Stimulated activated CD8-positive, alpha-beta memory T cell treated with anti-CD3 and anti-CD28 coated beads, Interleukin-12 subunit alpha, Interleukin-12 subunit beta, amount 100 ng/mL, for 1 hour (primary cell): ENCODE results near the gene KIF13A.
"Not testable (repeated sequence)": the region's sequence is repeated elsewhere in the genome, so short reads cannot be mapped to it uniquely, and the experiment has no call there.

Experiments
- DNase-seq: peaks from one replicate; pipeline ENCODE4 v3.0.0-alpha.2; 2020; ENCODE audit warnings: low read depth

The KIF13A gene

GRCh38 chr6:17998442-17998841 lies 11.0 kb upstream of the KIF13A start:
- DNase-seq, result no peak

- DNase-seq, result no peak
Measured at GRCh38 chr6:17998003-17998402, 10.6 kb upstream of the KIF13A start.

GRCh38 chr6:17995414-17995813 lies 8.0 kb upstream of the KIF13A start:
- DNase-seq, result no peak

- DNase-seq, result no peak
Measured at GRCh38 chr6:17994019-17994418, 6.6 kb upstream of the KIF13A start.

DNA sequence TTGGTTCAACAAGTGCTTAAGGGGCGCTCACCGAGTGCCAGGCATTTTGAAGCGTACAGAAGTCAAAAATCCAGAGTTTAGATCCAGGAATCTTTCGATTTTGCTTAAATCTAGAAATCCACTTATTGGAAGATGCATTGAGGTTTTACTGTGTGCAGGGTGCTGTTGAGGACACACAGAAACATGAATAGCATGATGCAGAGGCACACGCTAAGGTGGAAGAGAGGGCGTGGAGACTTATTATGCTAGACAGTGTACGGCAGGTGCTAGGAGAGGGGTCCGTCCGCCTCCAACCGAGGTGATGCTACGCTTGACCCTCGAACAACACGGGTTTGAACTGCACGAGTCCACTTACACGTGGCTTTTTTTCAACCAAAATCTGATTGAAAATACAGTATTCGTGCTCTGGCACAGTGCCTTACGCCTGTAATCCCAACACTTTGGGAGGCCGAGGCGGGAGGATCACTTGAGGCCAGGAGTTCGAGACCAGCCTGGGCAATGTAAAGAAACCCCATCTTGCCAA lies 1.0 kb upstream of the KIF13A start:
- no peak for DNase-seq

- DNase-seq, result no peak
Measured at GRCh38 chr6:17987697-17988421, 424 bp upstream of the KIF13A start.

DNA sequence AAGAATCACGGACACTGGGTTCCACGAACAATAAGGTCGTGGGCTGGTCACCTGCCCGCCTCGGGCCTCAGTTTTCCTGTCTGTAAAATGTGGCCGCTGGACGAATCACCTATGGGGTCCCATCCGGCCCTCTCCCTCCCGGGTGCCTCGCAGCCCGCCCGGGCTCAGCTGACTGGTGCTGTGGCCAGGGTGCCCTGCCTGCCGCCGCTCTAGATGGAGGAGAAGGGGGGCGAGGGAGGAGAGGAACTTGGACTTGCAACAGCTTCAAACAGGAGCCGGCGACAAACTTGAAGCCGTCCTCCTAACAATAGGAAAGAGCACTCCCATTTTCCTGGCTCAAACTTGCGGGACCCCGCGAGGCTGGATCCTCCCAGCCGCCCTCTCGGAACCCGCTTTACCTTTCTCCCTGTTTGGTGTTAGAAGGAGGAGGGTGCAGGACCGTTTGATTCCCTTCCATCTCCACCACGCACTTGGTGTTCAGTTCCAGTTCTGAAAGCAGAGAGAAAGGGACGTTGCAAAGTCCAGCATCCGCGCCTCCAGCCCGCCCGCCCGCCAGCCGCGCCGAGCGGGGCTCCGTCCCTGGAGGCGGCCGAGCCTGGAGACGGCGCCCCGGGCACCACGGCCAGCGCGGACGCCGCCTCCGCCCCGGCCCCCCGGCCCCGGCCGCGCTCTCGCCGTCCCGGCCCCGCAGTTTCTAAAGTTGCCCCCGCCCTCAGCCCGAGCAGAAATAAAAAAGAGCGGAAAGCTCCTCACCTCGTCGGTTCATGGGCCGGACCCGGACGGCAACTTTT lies 584 bp downstream of the KIF13A start:
- DNase-seq, result no peak

DNA sequence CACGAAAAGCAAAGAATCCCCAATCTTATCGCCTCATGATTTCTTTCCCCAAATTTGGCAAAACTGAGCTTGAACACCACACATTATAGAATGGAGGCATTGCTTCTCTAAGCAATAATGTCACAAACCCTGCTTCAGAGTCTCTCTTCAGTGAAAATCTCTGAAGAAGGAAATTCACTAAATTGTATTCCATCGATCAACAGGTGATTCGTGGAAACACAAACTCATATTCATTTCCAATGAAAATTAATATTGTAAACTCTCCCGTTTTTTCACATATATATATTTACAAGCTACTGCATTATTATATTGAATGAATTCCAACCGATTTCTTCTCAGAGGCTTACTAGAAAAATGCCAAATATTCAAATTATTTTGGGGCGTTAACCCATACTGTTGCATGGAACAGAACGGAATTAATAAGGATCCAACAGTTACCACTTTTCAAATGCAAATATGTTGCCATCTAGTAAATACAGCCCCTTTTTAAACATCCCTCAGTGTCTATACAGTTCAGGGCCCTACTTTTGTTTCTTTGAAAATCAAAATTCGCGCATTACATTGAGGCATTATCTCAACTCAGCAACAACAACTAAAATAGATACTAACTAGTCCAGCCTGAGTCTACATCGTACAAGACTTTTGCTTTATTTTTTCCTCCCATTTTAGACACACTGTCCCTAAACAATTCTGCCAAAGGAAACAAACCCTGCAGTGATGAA lies 1.3 kb downstream of the KIF13A start:
- no peak for DNase-seq

GRCh38 chr6:17984812-17985670 lies 2.4 kb downstream of the KIF13A start:
- no peak for DNase-seq

- no peak for DNase-seq
Measured at GRCh38 chr6:17984399-17984798, 3.0 kb downstream of the KIF13A start.

- DNase-seq, result no peak
Measured at GRCh38 chr6:17983730-17984129, 3.7 kb downstream of the KIF13A start.

DNA sequence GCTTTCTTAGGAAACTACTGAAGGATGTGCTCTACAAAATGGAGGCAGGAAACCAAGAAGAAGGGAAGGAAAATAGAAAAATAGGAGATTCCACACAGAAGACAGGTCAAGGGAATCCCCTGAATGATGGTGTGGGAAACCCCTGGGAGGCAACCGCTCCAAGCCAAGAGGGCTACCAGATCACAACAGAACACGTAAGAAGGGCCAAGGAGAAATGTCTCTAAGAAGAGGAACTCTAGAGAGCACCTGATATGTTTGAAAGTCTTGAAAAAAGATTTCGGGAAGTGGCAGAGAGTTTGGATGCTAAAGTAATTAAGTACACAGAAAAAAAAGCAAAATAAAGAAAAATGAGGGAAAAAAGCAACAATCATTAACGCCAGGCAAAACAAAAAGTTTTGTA lies 7.1 kb downstream of the KIF13A start:
- no peak for DNase-seq

DNA sequence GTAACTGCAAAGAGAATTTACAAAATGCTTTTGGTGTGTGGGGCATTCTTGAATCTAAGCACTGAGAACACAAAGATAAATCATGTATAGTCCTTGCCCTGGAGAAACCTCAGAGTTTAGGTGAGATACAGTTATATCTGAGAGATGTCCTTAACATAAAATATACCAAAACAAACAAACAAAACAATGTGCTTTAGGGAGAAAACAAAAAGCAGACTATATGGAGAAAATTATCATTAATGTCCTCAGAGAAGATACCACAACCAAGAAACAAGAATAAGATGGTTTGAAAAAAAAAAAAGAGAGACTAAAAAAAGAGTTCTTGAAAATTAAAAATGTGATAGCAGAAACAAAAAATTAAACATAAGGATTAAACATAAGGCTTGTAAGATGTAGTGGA lies 8.0 kb downstream of the KIF13A start:
- no peak for DNase-seq

- DNase-seq, result not testable (repeated sequence)
Measured at GRCh38 chr6:17976258-17976657, 11.2 kb downstream of the KIF13A start.

DNA sequence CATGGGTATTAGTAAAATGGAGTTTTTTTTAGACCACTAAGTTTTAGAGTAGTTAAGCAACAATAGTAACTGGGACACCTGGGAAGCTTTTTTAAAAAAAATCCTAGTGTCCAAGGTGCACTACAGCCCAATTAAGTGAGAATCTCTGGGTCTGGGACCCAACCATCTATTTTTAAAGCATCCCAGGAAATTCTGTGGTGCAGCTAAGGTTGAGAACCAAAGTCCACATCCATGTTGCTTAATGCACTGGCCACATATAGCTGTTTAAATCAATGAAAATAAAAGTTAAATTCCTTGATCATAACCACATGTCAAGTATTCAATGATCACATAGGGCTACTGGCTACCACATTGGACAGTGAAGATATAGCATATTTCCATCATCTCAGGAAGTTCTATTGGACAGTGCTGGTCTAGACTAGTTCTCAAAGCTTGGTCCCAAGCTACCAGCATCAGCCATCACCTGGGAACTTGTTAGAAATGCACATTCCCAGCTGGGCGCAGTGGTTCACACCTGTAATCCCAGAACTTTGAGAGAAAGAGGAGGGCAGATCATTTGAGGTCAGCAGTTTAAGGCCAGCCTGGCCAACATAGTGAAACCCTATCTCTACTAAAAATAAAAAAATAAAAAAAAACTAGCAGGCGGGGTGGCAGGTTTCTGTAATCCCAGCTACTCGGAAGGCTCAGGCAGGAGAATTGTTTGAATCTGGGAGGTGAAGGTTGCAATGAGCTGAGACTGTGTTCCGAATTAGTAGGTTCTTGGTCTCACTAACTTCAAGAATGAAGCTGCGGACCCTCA lies 12.7 kb downstream of the KIF13A start:
- no peak for DNase-seq

- DNase-seq, result no peak
Measured at GRCh38 chr6:17972978-17973622, 14.3 kb downstream of the KIF13A start.

DNA sequence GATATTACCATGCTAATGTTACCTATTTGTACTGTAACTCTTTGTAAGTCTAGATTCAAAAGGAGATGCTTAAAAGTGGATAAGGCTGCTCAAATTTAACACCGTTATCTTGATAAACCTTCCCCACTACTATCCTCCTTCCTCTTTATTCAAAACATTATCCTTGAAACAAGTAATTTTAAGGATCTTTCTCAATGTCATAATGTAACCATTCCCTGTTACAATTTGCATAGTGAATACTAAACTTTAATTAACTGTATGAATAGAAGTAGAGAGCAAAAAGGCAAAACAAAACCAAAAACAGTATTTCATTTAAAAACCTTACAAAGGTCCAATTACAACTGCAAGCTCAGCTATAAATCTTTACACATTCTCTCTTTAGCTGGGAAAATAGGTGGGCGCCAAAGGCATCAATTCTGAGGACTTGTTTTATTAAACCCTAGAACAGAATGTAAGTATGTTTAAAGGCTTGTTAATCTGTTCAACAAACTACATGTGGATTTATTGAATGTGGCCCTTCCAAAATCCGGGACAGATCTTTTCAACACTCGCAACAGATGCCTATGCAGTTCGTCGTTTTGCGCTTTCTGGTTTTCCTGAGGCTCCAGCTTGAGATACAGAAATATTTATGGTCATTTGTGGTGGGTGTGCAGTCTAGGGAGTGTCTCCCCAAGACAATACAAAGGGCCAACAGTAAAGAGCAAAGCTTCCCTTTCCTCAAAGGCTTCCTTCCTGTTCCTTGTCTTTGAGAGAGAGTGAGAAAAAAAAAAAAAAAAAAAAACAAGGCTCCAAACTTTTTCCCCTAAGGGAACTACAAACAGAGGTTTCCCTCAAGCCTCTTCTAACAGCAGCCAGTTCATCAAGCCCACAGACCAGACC lies 15.1 kb downstream of the KIF13A start:
- no peak for DNase-seq

GRCh38 chr6:17971128-17972073 lies 16.0 kb downstream of the KIF13A start:
- no peak for DNase-seq
